HUES6 (cell line): Measurements from ENCODE around the gene SEC22A.
"Not testable (repeated sequence)": the region's sequence is repeated elsewhere in the genome, so short reads cannot be mapped to it uniquely, and the experiment has no call there.

ENCODE experiments used
- H3K27ac ChIP-seq: 2 replicates; pipeline ENCODE4 v1.7.0; 2013; ENCODE audit warnings: low read depth, mild to moderate bottlenecking, low read length, inconsistent platforms
- H3K27me3 ChIP-seq: 2 replicates; pipeline ENCODE4 v1.6.1; 2013; ENCODE audit warnings: low read length; ENCODE audit not compliant: control insufficient read depth, insufficient read depth
- H3K36me3 ChIP-seq: 2 replicates; pipeline ENCODE4 v1.6.1; 2013; ENCODE audit warnings: low read length; ENCODE audit not compliant: control insufficient read depth, insufficient read depth
- H3K4me1 ChIP-seq: 2 replicates; pipeline ENCODE4 v1.6.1; 2013; ENCODE audit warnings: low read length; ENCODE audit not compliant: control insufficient read depth, insufficient read depth
- H3K4me3 ChIP-seq: 2 replicates; pipeline ENCODE4 v1.5.1; 2013; ENCODE audit warnings: low read depth, low read length
- H3K9ac ChIP-seq: one replicate; pipeline ENCODE4 v1.6.1; 2013; ENCODE audit warnings: mild to moderate bottlenecking, low read length
- H3K9me3 ChIP-seq: 2 replicates; pipeline ENCODE4 v1.6.1; 2013; ENCODE audit warnings: low read depth, low read length; ENCODE audit not compliant: control insufficient read depth, insufficient read depth

The SEC22A gene

DNA sequence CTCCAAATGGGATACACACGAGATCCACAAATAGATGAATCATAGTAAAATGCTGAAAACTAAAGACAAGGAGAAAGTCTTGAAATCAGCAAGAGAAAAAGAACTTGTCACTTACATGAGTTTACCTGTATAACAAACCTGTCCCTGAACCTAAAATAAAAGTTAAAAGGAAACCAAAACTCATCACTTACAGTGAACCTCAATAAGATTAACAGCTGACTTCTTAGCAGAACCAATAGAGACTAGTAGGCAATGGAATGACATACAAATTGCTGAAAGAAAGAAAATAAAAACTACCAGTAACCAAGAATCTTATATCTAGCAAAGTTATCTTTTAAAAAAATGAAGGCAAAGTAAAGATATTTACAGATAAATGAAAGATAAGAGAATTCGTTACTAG is 27.4 kb downstream of the SEC22A start:
- Histone ChIP-seq H3K36me3 (peaks cover 15% of the 10 kb centered on the region), H3K4me3 (no peak overlapping the region), H3K9me3 (peaks cover 9% of the 10 kb centered on the region), H3K9ac (no peak overlapping the region), H3K27me3 (no peaks in the 10 kb centered on the region), H3K4me1 (no peaks in the 10 kb centered on the region; the same call in 1 of the 2 replicates), H3K27ac (no peak overlapping the region)

DNA sequence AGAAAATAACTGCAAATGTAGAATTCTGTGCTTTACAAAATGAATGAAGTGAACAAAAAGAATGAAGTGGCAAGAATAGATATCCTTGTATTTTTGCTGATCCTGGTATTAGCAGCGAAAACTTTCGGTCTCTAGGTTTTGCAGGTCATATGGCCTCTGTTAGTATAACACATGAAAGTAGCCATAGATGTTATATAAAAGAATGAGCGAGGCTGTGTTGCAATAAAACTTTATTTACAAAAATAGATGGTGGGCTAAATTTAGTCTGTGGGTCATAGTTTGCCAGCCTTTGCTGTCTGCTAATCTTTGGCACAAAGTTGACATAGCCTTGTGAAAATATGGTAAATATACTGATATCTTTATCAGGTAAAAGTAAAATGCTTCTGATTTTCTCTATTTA is 35.2 kb downstream of the SEC22A start:
- Histone ChIP-seq H3K4me3 (no peak overlapping the region), H3K27me3 (no peaks in the 10 kb centered on the region), H3K4me1 (no peaks in the 10 kb centered on the region), H3K36me3 (no peaks in the 10 kb centered on the region), H3K9ac (no peak overlapping the region), H3K27ac (no peak overlapping the region), H3K9me3 (no peaks in the 10 kb centered on the region)

DNA sequence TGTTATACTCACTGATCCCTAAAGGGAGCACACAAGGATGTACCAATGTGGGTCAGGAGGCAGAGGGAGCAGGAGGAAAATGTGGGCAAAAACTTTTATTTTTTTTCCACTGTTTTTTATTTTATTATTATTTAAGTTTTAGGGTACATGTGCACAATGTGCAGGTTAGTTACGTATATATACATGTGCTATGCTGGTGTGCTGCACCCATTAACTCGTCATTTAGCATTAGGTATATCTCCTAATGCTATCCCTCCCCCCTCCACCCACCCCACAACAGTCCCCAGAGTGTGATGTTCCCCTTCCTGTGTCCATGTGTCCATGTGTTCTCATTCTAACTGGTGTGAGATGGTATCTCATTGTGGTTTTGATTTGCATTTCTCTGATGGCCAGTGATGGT is 37.4 kb downstream of the SEC22A start:
- not testable (repeated sequence) for H3K4me3 ChIP-seq, H3K27me3 ChIP-seq, H3K4me1 ChIP-seq, H3K9ac ChIP-seq, H3K9me3 ChIP-seq, H3K36me3 ChIP-seq, H3K27ac ChIP-seq

DNA sequence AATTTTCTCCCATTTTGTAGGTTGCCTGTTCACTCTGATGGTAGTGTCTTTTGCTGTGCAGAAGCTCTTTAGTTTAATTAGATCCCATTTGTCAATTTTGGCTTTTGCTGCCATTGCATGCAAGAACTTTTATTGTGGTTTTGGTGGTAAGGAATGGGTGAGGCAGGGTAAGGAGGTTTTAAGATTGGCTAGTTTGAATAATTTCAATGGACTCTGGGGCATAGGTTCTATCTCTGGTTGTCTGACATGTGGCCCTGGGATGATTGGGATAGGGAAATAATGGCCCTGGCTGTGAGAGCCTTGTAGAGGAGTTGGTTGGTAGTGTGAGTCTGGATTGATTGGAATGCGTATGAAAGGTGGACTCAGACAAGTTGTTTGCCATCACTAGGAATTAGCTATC is 38.0 kb downstream of the SEC22A start:
- H3K4me3 ChIP-seq = no peak overlapping the region
- no peak overlapping the region for H3K9ac ChIP-seq
- H3K36me3 ChIP-seq = no peaks in the 10 kb centered on the region
- no peaks in the 10 kb centered on the region for H3K4me1 ChIP-seq
- H3K27me3 ChIP-seq = no peaks in the 10 kb centered on the region
- no peaks in the 10 kb centered on the region for H3K9me3 ChIP-seq
- H3K27ac ChIP-seq = no peak overlapping the region

DNA sequence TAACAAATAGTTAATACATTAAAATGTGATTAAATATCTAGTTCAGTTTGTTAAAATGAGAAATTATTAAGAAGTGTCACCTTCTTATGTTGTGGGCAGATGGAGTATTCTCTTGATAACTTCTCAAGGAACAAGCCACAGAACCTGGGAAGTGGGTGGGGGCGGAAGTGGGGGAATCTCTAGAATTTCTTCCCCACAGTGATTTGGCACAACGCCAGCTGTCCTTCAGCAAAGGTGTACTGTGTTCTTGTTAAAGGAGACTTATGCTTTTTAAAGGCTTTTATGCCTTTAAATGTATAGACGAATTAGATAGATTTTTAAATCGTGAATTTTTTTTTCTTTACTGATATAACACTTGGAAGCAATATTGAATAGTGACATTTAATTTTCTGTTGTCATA is 42.4 kb downstream of the SEC22A start:
- Histone ChIP-seq H3K9me3 (no peaks in the 10 kb centered on the region), H3K36me3 (peaks cover 2% of the 10 kb centered on the region; the same call in 1 of the 2 replicates), H3K27ac (no peak overlapping the region), H3K4me1 (no peaks in the 10 kb centered on the region), H3K27me3 (no peaks in the 10 kb centered on the region), H3K4me3 (no peak overlapping the region), H3K9ac (no peak overlapping the region)

DNA sequence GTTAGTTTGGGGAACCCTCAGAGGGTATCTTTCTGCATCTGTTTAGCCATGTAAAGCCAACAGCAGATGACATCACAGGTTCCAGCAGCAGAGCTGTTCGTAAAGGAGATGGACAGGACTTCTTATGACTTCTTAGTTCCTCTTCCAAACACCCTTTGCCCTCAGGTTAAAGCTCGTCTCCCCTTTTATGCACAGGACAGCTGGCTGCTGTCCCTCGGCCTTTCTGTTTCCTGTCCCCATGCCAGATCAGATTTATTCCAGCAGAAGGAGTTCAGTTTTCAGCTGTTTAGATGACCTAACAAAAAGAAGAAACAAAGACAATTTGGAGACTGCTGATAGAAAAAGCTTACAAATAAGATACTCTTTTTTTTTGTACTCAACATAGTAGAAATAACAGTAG is 45.1 kb downstream of the SEC22A start:
- Histone ChIP-seq H3K4me1 (no peaks in the 10 kb centered on the region), H3K9ac (no peak overlapping the region), H3K9me3 (no peaks in the 10 kb centered on the region), H3K27ac (no peak overlapping the region), H3K27me3 (no peaks in the 10 kb centered on the region), H3K4me3 (no peak overlapping the region), H3K36me3 (peaks cover 2% of the 10 kb centered on the region; the same call in 1 of the 2 replicates)

DNA sequence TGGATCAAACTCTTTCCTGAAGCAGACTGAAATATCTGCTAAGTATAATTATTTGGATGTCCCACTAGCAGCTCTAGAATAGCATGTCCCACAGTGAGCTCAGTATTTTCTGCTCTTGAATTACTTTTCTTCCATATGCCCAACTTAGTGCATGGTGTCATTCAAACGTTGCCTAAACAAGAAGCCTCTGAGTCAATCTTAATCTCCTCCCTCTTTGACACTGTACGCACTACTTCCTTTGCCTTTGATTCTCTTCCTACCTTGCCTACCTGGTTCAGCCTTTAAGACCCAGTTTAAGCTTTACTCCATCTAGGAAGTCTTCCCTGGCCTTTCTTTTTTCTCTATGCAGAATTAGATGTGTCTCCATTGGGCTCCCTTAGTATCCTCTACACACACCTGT is 54.5 kb downstream of the SEC22A start:
- no peaks in the 10 kb centered on the region; the same call in 1 of the 2 replicates for H3K4me1 ChIP-seq
- no peak overlapping the region for H3K27ac ChIP-seq
- H3K36me3 ChIP-seq = no peaks in the 10 kb centered on the region
- no peak overlapping the region for H3K4me3 ChIP-seq
- H3K9me3 ChIP-seq = no peaks in the 10 kb centered on the region
- no peak overlapping the region for H3K9ac ChIP-seq
- no peaks in the 10 kb centered on the region for H3K27me3 ChIP-seq

DNA sequence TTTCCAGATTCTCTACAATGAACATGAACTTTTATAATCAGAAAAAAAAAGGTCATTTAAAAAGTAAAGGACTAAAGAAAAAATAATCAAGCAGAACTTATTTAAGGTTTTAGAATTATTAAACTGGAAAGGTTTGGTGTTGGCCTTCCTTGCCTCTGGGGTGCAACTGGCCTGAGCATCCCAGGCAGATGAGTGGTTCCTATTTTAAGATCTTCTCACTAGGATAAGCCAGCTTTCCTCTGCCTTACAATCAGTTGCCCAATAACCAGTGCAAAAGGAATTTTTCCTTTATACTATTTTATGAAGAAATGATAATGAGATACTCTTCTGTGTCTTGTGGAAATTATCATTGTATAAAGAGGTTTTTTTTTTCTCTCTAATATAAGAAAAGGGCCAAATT is 56.6 kb downstream of the SEC22A start:
- Histone ChIP-seq H3K9me3 (no peaks in the 10 kb centered on the region), H3K36me3 (no peaks in the 10 kb centered on the region), H3K9ac (no peak overlapping the region), H3K27ac (no peak overlapping the region), H3K27me3 (no peaks in the 10 kb centered on the region), H3K4me3 (no peak overlapping the region), H3K4me1 (no peaks in the 10 kb centered on the region; the same call in 1 of the 2 replicates)

DNA sequence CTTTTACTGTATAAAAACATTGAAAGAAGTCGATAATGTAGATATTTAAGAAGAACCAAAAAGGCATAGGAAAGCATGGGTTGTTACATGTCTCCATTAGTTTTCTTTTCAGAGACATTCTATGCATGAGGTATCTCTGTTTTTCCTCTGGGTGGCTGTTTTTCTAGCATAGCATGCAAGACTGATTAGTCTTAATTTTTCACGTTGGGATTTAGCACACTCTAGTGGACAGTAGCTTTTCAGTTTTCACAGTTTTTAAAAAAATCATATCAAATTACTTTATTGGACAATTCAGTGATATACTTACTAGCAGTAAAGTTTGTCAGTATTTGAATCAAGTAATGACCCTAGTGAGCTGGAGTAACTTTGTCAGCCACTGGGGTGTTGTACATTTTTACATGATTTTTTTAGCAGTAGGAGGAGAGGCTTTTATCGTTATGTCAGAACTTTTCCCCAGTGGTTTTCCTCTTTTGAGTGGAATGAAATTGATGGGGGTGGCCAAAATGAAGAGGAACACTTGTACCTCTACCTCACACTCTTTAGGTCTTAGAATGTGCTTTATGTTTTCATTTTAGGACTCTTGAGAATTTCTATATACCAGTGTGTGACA is 57.2 kb downstream of the SEC22A start:
- Histone ChIP-seq H3K9me3 (no peaks in the 10 kb centered on the region), H3K36me3 (no peaks in the 10 kb centered on the region), H3K9ac (no peak overlapping the region), H3K4me3 (no peak overlapping the region), H3K4me1 (no peaks in the 10 kb centered on the region; the same call in 1 of the 2 replicates), H3K27ac (no peak overlapping the region), H3K27me3 (no peaks in the 10 kb centered on the region)

DNA sequence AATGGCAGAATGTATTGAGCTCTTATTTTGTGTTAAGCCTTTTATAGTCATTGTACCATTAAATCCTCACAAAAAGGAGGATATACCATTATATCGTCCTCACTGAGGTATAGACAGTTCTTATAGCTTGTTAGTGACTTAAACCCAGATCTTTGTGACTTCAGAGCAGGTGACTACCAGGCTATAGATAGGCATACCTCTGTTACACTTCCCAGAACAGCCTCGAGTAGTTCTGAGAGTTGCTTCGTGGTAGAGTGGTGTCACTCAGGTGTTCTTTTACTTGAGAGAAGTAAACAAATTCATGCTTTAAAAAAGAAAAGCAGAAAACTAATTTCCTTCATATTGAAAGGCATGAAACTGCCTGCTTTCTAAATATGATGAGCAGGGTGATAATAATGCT is 59.9 kb downstream of the SEC22A start:
- Histone ChIP-seq H3K4me1 (no peaks in the 10 kb centered on the region; the same call in 1 of the 2 replicates), H3K27me3 (no peaks in the 10 kb centered on the region), H3K36me3 (no peaks in the 10 kb centered on the region), H3K9ac (no peak overlapping the region), H3K9me3 (no peaks in the 10 kb centered on the region), H3K4me3 (no peak overlapping the region), H3K27ac (no peak overlapping the region)

DNA sequence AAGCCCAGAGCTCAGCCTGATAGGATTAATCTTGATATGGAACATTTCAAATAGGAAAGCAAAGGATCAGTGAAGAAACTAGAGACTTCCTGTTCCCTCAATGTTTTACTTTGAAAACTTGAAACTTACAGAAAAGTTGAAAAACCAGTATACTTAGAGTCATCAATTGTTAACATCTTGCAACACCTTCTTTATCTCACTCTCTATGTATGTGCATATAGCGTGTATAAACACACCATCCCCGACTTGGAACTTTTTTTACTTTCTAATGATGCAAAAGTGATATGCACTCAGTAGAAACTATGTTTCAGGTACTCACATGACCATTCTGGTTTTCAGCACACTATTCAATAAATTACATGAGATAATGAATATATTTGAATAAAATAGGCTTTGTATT is 60.5 kb downstream of the SEC22A start:
- Histone ChIP-seq H3K9ac (no peak overlapping the region), H3K36me3 (no peaks in the 10 kb centered on the region), H3K27me3 (no peaks in the 10 kb centered on the region), H3K9me3 (no peaks in the 10 kb centered on the region), H3K4me3 (no peak overlapping the region), H3K27ac (no peak overlapping the region), H3K4me1 (no peaks in the 10 kb centered on the region; the same call in 1 of the 2 replicates)

DNA sequence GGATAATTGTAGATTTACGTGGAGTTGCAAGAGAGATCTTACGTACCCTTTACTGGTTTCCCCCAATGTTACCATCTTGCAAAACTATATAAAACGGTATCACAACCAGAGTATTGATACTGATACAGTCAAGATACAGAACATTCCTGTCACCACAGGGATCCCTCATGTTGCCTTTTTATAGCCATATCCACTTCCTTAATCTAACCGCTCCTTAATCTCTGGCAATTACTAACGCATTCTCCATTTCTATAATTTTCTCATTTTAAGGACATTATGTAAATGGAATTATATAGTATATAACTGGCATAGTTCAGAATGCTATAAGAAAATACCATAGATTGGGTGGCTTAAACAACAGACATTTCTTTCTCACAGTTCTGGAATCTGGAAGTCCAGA is 61.1 kb downstream of the SEC22A start:
- no peaks in the 10 kb centered on the region for H3K27me3 ChIP-seq
- H3K36me3 ChIP-seq = no peaks in the 10 kb centered on the region

More for the DNA sequence above, 61.1 kb downstream of the SEC22A start:
- Histone ChIP-seq H3K9ac (no peak overlapping the region), H3K9me3 (no peaks in the 10 kb centered on the region), H3K27ac (no peak overlapping the region), H3K4me1 (no peaks in the 10 kb centered on the region; the same call in 1 of the 2 replicates), H3K4me3 (no peak overlapping the region)
